D341Med (cell line): ENCODE data around the gene ANKRD60.
A peak's percentile ranks its signal among the peaks of the same experiment; 100 is the strongest.

Experiments used
- DNase-seq: peaks from one replicate; pipeline ENCODE4 v3.0.0; 2012; ENCODE audit warnings: low spot score

The ANKRD60 gene

DNA sequence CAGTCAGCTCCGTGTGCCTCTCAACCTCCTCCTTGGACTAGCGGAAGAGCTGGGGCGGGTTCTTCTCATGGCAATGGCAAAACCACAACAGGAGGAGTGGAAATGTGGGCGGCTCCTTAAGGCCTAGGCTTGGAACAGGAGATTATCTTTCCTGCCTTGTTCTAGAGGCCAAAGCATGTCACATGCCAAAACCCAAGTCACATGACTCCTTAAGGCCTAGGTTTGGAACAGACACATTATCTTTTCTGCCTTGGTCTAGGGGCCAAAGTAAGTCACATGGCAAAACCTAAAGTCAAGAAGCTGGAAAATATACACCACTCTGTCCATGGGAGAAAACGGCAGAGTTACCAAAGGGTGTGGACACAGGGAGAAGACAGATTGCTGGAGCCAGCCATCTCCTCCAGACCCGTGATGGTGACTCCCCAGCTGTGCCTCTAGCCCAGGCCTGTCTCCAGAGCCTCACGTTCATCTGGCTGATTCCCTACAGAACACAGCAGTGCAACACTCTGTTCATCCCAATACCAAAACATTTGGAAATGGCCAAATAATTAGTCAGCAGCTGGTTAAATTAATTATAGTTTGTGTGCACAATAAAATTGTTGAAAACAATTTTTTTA, 34.2 kb downstream of the ANKRD60 start:
- DNase-seq: no peak

DNA sequence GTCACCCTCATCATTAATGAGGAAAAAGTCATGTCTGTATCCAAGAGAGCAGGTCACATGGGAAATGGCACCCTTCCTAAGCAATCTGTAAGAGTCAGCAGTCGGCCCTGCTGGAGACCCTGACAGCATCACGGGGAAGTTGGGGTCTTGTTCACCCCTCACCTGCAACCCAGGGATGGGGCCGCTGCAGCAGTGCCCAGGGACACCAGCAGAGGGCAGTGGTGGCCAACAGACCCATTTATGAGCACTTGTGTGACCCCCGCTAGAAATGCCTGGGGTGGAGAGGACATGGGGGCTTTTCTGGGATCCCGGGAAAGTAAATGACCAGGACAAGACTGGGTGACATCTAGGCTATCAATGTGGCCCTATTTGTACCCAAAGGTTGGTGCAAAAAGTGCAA, 35.9 kb downstream of the ANKRD60 start:
- DNase-seq: peak; percentile 54

DNA sequence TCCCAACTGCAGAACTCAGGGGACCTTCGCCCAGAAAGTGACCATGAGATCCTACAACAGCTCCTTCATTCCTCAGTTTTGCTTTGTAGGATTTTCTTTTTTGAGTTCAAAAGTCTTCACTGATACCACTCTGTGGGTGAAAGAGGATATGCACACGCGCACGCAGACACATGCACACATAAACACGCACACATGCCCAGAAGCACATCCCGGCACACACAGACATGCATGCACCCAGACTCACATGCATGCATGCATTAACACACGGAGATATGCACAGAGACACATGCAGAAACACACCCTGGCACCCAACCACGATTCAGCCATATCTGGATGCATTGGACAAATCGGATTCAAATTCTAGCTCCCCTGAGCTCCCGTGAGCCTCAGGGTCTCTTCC, 36.4 kb downstream of the ANKRD60 start:
- DNase-seq: no peak

DNA sequence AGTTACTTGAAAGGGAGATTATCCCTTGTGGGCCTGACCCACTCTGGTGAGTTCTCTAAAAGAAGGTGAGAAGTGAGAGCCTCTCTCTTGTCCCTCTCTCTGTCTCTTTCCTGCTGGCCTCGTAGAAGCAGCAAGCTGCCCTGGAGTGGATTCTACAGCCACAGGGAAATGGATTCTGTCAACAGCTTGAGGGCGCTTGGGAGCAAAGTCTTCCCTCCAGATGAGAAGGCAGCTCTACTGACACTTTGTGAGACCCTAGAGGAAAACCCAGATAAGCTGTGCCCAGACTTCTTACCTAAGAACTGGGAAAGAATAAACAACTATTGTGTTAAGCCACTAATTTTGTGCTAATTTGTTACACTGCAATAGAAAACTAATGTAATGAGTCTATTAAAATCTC, 39.9 kb downstream of the ANKRD60 start:
- DNase-seq: no peak

DNA sequence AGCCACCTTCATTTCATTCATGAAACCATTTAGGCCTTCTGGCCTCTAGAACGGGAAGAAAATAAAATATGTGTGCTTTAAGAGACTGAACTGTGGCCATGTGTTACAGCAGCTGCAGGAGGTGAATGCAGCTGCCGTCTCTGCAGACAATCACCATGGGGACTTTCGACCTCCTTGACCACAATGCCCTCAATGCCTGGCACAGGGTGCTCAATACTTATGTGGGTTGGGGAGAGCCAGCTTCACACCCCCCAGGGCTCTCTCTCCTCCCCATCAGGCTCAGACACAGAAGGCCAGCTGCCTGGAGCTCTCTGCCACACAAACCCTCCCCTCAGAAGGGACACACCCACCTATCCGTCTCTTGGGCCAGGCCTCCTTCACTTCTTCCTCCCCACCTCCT, 43.5 kb downstream of the ANKRD60 start:
- DNase-seq: no peak

DNA sequence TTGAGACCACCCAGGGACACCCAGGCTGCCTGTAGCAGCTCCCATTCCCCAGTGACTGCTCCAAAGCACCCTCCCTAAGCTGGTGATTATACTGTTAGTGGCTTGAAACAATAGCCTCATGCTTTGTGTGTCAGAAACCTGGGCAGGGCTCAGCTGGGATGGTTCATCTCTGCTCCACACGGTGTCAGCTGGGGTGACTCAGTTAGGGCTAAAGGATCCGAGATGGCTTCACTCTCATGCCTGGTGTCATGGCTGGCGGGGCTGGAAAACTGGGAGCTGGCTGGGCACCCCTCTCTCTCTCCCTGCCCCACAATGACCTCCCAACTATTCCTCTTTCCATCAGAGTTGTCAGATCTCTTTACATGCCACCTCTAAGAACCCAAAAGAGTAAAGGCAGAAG, 44.4 kb downstream of the ANKRD60 start:
- DNase-seq: no peak

DNA sequence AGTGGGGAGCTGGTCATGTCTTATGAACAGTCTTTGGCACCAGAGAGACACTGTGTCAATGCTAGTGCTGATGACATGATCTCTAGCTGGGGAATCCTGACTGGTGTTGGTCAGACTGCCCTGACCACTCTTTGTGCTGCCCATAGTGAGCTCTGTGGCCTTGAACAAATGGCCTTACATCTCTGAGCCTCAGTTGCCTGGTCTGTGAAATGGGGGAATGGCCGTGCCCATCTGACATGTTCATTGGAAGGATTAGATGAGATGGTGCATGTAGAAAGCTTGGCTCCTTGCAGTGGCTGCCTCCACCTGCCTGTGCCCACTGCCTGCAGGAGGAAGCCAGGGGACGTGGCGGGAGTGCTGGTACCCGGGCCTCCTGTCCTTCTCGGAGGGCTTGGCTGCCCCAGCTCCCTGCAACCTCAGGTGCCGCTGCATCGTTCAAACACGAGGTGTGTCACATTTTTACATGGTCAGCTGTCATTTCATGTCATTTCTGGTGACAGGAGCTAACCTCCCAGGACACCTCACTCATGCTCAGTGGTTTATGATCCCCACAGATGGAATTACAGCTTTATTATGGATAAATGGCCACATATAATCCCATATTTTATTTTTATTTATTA, 45.8 kb downstream of the ANKRD60 start:
- DNase-seq: no peak

DNA sequence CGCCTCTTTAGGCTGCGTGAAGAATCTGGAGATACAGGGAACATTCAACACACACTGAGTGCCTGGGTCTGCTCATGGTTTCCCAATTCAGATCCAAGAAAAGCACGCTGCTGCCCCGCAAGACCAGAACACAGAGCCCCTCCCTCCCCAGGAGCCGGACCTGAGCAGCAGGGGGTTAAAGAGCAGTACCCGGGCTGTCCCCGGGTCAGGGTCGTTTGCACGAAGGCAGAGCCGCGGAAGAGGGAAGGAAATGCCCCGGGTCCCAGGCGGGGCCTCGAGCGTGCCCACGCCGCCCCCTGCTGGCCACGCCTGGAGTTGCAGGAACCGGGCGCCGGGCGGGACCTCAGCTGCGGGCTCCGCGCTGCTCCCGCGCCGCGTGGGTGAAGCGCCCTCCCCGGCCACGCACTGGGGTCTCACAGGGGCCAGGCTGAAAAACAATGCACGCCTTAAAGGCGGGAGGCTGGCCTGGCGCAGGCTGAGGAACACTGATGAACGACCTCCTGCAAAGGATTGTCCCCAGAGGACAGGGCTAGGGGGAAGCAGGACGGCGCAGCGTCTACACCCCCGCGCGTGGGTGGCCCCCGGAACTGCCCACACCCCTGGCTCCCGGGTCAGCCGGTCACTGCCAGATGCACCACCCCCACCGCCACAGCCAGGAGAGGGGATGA, 48.9 kb downstream of the ANKRD60 start:
- DNase-seq: peak; percentile 94

DNA sequence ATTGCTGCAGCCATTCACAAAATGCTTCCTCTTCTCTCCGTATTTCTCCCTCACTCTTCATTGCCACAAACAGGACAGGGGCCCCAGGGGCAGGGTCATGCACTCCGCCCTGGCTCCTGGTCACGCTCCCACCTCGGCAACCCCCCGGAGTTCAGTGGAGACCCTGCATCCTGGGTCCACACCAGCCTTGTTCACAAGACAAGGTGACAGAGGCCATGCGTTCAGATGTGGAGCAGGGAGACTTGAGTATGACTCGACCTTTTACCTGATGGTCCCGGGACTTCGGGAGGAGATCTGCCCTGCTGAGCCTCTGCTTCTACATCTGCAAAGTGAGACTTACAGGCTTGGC, 49.4 kb downstream of the ANKRD60 start:
- DNase-seq: no peak

DNA sequence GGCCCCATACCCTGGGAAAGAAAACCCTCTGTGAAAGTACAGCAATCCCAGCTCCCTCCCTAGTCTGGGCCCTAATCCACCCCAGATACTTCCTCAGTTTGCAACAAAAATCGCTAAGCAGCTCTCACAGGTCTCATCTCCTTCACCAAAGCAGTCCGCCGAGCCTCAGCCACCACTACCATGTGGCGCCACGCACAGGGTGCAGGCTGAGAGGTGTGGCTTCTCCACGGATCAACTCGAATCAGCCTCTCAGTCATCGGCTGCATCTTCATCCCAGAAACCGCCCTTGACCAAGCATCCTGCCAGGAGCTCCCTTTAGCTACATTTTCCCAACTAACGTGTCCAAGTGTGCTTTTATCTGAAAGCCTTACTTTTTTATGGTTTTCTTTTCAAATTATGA, 50.7 kb downstream of the ANKRD60 start:
- no peak for DNase-seq

DNA sequence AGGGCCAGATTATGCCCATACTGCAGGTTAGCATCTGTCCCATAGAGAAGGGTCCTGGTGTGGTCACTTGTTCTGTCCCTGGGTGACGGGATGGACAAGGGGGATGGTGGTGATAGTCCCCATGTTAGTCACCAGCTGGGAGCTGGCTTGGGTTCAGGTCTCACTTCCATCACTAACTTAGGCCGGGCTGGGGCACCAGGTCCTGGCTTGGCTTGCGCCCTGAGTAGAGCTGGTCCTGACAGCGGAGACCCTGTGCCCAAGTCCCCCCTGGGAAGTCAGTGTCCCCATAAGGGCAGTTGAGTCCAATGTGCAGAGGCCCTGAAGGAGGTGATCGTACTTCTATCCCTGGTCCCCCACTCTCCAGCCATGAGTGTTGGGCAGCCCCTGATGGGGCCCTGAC, 52.6 kb downstream of the ANKRD60 start:
- no peak for DNase-seq

DNA sequence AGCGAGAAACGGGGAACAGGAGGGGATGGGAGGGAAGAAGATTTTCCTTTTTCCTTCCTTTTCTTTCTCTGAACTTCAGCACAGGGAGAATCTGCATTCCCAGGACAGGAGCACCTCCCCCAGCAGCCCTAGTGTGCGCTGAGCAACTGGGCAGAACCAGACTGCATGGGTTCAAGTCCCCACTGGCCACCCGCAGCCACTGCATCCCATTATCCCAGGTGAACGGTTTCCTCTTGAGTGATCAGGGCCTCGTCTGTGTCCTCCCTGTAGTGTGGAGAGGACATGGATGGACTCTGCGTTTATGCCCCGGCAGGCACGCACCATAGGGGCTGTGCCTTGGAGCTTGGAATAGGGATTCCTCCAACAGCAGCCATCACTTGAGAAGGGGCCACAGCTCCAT, 53.0 kb downstream of the ANKRD60 start:
- no peak for DNase-seq

DNA sequence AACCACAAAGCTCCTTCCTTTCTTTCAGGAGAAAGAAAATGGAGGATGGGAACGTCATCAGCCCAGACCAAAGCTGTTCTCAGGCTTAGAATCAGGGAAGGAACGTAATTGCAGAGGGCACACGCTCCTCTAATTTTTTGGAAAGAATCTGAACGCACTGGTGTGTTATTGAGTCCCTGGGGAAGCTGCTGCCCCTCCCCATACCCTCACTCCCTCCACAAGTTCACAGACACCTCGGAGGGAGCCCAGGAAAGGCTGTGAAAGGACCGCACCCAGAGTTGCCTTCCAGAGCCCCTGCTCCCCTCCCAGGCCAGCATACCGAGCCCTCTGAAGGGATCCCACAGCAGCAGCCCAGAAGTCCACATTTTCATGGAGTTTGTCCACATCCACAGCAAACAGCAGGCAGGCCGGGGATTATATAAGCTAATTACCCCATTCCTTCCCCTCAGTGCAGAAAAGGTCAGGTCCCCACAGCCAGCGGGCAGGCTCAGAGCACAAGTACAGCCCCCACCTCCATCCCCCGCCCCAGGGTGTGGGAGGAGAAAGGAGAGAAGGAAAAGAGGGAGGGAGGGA, 53.7 kb downstream of the ANKRD60 start:
- DNase-seq: no peak

DNA sequence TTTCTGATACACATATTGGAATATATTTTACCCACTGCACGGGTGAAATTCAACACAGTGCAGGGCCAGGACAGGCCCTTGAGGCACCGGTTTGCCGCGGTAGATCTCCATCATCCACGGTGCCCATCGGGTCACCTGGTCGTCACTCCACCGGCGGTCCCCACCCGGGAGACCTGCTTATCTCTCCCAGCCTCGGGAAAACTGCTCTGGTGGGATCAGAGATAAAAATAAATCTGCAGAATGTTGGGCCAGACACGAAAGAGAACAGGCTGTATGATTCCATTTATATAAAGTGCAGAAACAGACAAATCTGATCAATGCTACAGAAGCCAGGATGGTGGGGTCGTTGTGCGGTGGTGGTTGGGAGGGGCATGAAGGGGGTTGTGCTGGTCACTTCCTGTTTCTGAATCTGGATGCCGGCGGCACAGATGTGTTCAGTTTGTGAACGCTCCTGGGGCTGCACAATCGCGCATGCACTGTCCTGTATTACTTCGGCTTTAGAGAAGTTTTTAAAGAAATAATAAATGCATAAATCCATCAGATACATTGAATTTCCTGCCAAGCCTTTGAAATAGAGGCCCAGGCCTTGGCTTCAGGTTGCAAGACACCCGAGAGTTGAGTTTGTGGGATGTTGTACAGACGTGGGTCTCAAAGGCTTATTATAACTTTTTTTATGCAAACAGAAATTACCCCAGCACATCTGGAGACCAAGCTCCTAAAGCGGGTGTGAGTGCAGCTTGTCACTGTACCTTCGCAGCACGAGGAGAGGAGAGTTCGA, 54.3 kb downstream of the ANKRD60 start:
- DNase-seq: no peak

DNA sequence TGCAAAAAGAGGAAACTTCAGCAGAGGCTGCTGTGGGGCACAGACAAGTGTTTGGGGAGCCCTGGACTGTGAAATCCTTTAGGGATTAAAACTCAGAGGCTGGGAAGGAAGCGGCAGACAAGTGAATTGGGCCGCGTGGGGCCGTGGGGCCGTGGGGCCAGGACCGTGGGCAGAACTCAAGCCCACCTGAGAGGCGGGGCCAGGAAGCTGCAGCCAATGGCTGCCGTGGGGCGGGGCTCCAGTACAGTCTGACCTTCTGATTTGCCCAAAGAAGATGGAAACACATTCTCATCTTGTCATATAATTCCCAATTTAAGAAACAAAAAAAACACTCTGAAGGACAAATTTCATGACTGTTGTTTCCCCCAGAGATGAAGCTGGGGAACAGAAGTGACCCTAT, 55.4 kb downstream of the ANKRD60 start:
- no peak for DNase-seq

DNA sequence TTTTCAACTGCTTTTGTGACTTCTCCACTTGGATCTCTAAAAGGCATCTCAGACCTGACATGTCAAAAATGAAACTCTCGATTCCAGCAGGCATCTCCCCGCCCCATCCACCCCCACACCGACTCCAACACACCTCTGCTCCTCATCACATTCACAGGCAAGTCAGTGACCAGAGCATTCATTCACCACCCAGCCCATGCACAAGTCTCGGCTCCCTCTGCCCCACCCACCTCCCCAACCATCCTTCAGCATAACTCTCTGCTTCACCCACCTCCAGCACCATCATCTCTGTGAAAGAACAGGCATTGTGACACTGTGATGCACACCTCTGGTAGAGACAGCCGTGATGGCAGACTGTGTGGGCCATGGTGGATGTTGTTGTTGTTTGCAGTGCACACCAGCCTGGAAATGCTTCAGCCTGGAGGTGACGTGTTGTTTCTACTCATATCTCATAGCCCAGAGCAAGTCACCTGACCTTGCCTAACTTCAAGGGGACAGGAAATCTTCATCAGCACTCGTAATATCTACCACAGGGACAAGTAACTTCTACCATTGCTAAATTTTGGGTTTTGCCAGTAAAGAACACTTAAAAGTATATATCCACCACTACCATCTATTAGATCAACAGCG, 56.5 kb downstream of the ANKRD60 start:
- DNase-seq: no peak

DNA sequence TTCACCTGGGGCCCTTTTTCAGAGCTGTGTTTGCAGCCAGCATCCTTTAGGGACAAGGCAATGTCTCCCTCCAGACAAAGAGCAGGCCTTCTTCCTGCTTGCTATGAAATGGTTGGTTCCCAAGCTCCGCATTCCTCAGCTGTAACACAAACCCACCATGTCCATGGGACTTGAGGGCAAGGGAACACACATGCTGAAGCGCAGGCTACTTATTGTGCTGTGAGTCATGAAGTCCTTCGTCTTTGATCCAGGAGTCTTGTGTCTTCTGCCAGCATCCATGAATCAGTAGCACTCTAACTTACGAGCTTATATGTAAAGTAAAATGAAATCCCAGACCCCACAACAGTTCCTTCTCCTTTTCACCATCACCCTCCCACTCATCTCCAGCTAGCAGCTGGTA, 59.0 kb downstream of the ANKRD60 start:
- DNase-seq: no peak

DNA sequence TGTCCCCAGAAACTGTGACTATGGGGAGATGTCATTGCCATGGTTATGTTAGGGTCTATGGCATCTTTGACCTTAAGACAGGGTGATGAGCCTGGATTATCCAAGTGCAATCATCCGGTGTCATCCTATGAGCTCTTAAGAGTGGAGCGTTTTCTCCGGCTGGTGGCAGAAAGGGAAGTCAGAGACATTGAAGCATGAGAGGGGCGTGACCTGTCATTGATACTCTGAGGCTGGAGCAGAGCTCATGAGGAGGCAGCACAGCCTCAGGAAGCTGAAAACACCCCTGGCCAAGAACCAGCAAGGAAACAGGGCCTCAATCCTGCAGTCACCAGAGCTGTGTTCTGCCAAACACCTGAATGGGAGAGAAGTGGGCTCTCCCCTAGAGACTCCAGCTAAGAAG, 59.6 kb downstream of the ANKRD60 start:
- DNase-seq: no peak

DNA sequence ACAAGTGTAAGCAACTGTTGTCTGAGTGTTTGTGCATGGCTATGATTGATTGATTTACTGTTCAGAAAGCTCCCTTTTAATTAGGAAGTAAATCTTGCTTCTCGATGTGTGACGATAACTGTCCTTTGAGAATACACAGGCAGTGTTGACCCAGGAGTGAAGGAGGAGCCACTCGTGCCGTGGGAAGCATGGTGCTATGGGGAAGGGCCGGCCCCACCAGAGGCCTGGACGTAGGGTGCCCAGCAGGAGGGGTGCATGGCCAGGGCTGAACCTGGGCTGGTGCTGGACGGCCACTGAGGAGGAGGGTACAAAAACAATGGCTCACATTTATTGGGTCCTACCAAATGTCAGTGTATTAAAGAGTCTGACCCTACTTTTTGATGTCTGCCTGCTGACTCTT, 60.7 kb downstream of the ANKRD60 start:
- DNase-seq: no peak
